Putamen (tissue), 1 donor: ENCODE measurements around the gene CXCL6.

Source experiments
- DNase-seq: peaks from one replicate; pipeline ENCODE4 v3.0.0-alpha.2; 2016; ENCODE audit warnings: low spot score

The CXCL6 gene

DNA sequence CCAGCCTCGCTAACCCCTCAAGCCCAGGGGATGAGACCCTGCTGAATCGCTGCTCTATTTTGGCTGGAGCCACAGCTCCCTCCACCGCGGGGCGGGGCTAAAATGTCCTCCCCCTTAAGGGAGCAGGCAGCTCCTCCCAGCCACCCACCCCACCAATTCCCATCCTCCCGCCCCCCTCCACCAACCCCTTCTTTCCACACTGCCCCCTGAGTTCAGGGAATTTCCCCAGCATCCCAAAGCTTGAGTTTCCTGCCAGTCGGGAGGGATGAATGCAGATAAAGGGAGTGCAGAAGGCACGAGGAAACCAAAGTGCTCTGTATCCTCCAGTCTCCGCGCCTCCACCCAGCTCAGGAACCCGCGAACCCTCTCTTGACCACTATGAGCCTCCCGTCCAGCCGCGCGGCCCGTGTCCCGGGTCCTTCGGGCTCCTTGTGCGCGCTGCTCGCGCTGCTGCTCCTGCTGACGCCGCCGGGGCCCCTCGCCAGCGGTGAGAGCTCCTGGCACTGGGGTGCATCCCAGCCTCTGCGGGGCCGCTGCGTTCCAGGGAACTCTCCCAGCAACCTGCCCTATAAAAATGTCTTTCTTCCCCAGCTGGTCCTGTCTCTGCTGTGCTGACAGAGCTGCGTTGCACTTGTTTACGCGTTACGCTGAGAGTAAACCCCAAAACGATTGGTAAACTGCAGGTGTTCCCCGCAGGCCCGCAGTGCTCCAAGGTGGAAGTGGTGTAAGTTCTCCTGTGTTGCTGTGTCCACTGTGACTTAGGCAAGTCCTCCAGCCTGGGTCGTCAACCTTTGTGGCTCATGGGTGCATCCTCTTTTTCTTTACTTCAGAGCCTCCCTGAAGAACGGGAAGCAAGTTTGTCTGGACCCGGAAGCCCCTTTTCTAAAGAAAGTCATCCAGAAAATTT is at the start of gene CXCL6:
Gene CXCL6 (plus strand): TSS at position 306 of the 907 bp plus-strand sequence. CDS start 73 bp downstream, at position 379.
- DNase-seq = no peak

DNA sequence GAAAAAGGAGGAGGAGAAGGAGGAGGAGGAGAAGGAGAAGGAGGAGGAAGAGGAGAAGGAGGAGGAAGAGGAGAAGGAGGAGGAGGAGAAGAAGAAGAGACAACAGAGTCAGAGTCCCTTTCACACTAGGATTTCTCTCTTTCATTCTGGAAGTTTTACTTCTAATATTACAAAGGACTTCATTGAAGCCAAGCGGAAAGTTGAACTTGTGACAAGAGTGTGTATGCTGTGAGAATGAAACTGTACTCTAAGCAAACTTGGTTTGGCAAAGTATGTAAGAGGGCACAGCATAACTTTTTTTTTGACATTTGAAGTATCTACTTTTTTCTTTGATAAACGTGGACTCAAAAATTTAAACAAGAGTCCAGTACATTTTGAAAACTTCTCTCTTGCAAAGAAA is 48.1 kb upstream of the CXCL6 start:
- DNase-seq = no peak

DNA sequence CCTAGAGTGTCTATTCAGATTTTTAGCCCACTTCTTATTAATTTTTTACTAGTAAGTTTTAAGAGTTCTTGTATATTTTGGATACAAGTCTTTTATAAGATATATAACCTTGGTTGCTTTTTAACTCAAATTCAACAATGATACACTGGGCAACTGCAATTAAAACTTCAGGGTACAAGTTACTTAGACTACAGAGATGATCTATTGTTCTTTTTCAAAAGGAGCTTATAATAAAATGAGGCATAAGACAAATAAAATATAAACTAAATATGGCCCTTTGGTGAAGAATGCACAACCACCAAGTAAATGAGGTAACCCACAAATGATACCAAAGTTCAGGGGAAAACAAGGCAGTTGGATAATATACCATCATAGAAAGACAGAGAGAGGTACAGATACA is 37.6 kb upstream of the CXCL6 start:
- no peak for DNase-seq

DNA sequence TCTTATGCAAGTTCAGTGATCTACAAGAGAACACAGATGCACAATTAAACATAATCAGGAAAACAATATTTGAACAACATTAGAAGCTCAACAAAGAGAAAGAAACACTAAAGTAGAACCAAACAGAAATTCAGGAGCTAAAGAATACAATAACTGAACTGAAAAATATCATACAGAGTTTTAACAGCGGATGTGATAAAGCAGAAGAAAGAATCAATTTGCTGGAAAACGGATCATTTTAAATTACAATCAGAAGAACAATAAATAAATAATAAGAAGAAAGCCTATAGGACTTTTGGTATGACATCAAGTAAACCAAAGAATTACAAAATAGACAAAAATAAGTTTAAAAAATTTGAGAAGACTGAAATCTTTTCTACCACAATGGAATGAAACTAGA is 36.3 kb upstream of the CXCL6 start:
- DNase-seq = no peak

DNA sequence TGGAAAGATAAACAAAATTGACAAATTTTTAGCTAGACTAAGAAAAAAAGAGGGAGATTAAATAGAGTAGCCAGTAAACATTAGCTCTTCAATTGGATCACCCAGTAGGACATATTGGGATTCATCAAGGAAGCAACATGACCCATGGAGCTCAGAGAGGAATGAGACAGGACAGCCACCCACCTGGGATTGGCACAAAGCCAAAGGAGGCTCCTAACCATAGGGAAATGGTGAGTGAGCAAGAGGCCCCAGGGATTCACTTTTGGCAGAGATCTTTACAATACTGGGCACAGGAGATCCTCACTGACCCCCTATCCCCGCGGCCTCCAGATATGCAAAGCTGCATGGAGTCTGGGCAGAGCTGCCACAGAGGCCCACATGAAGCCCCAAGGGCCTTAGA is 34.8 kb upstream of the CXCL6 start:
- no peak for DNase-seq

DNA sequence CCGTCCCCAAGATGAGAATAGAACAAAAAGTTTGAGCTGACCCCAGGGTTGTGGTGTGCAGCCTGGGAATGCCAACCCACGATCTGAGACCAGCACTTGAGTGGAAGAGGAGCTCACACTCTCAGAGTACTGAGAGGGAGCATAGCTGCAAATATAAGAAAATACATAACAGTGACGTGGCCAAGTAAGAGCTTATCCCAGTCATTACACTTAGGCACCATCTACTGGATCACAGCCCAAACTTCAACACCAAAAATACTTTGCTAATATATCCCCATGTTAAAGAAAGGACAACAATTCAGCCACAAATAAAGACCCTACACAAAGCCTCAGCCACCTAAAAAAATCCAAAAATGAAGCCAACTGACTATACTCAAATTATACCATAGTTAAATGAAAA is 33.3 kb upstream of the CXCL6 start:
- no peak for DNase-seq

DNA sequence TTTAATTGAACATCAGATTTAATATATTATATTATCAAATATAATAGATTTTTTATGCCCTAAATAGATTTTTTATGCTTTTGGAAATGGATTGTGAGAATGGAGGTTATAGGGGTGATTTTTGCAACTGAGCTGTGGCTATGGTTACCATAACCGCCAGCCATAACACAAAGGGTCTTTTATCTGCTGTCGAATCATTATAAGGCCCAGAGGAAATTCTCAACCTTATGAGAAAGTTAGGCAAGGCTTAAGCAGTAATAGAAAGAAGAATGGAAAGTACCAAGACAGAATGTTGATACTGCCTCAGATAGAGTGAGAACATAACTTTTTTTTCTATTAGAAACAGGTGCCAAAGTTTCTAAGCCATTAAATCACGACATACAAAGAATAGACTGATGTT is 26.3 kb upstream of the CXCL6 start:
- DNase-seq = no peak

DNA sequence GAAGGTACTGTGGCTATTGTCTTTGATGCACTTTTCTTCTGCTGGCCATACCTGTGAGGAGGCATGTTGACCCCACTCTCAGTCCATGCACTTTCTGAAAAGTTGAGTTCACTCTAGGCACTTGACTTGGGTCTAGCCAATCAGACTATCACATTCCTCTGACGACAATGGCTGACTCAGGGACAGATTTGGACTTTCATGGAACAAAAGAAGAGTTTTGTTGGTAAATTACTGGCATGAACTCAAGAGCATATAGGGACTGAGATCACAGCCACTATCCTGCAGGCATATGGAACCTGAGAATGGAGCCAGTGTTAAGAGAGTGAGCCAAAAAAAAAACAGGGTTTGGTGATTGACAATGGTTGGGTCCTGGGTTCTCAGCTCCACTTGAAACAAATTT is 24.6 kb upstream of the CXCL6 start:
- no peak for DNase-seq

DNA sequence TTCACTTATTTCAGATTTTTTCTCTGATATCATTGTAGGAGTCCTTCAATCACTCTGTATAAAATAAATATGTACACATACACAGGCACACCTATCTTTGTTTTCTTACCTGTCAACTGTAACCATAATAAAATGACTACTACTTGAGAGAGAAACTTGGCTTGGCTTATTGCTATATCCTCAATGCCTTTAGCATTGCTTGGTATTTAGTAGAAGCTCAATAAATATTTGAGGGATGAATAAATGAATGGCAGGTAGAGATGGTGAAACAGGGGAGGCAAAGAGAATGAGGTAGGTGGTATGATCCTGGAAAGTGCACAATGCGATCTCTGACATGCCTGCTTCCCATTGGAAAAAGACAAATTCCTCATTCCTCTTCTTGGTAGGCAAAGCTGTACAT is 21.8 kb upstream of the CXCL6 start:
- DNase-seq = no peak

DNA sequence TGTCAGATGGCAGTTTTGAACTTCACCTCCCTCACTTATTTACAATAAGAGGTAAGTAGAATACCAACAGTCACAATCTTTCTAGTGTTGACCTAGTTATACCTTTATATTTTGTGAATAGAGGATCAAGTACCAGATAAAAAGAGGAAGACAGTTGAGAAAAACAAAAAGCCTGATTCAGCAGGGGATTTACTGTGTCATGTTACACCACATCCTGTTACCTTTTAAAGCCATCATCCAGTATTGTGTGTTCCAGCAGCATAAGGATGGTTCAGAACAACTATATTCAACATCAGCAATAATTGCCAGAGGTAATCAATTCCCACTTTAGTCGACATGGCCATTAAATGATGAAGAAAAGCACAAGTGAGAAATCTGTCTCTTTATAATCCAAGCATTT is 21.3 kb upstream of the CXCL6 start:
- no peak for DNase-seq

DNA sequence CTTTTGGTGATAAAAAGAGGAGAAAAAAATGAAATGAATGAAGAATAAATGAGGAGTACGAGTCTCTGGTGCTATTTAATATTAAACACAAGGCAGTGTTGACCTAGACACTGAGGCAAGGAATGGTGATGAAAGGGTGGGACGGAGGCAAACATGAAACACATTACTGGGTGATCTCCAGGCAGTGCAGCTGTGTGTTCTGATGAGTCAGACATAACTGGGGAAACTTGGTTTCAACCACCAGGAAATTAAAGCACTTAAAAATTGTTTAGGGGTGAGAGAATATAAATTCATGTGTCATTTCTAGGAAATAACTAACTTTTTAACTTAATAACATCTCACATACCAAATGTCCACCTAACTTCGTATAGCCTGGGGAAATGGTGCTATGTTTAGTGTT is 19.7 kb upstream of the CXCL6 start:
- no peak for DNase-seq

DNA sequence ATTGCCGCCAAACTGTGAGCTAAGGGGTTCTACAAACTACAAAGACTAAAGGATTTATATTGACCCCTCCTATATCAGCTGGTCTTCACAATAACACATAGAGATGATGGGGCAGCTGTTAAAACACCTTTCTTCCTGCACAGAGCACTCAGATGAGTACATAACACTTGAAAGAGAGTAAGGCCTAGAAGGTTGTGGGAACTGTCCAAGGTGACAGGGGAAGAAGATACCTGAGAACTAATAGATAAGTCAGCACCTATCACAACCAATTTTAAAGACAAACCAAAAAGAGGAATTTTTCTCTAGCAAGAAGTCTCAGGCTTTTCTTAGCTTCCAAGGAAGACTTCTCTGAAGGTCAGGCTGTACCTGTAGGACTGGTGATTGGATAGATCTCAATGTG is 19.1 kb upstream of the CXCL6 start:
- DNase-seq = no peak

DNA sequence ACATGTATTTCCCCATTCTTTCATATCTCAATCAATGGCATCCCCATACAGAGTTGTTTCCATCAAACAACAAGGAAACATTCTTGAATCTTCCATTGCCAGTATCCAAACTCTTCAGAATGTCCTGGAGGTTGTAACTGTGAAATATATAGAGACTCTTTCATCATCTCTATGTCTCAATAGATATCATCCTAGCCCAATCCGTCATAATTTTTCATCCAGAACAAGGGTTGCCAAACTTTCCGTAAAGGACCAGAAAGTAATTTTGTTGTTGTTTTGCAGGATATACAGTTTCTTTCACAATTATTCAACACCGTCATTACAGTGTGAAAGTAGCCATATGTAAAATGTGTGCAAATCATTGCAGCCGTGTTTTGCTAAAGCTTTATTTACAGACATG is 15.2 kb upstream of the CXCL6 start:
- no peak for DNase-seq

DNA sequence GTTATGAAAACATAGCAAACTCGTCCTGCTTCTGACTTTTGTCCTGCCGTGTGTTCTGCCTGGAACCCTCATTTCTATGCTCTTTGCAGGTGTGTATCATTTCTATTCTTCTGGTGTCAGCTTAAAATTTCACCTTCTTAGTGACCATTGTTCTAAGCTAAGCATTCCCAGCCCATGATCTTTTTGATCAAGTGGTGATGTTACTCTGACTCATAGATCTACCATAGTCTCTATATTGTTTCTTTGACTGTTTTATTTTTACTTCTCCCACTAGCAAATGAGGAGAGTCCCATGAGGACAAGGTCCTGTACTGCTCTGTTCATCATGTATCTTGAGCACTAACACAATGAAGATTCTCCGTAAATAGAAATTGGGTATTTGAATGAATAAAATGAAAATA is 14.1 kb upstream of the CXCL6 start:
- DNase-seq = no peak

DNA sequence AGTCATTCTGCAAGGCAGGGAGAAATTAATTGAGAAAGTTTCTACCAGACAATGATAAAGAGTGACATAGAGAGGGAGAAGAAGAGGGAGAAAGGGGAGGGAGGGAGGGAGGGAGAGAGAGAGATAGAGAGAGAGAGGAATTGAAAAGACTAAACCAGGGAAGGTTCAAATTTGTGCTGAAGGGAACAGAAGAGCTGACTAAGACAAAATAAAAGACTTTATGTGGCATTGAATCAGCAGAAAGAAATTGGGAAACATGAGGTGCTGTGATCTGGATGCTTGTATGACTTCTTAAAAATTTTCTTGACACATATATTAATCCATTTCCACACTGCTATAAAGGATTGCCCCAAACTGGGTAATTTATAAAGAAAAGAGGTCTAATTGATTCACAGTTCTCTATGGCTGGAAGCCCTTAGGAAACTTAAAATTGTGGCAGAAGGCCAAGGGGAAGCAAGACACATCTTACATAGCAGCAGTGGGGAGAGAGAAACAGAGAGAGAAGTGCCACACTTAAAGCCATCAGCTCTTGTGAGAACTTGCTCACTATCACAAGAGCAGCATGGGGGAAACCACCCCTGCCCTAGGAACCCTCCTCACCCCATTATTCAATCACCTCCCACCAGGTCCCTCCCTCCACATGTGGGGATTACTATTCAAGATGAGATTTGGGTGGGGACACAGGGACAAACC is 13.5 kb upstream of the CXCL6 start:
- no peak for DNase-seq

DNA sequence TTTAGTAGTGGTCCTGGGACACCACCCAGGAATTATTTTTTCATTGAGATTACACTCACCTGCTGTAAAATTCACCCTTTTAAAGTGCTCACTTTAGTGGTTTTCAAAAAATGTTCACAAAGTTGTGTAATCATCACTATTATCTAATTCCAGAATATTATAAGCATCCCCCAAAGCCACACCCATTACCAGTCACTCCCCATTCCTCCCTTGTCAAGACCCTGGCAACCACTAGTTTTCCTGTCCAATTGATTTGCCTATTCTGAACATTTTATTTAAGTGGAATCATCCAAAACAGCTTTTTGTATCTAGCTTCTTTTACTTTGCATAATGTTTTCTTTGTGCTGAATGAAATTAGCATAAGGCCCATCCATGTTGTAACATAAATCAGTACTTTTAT is 12.7 kb upstream of the CXCL6 start:
- no peak for DNase-seq

DNA sequence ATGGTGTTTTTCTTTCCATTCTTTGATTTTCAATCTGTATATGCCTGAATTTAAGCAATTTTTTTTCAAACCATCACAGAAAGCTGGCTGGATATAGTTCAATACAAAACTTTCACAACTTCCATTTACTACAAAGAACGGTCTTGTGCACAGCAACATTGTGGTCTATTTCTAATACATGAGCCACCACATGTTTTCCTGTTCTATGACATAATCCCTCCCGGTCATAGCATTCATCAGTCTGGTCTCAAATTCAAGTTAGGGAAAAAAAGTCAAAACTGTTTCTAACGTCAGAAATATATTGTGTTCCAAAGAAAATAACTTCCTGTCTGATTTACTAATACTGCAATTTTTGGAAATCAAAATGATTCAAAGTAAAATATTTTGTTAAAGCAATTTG is 7.5 kb upstream of the CXCL6 start:
- DNase-seq = no peak

DNA sequence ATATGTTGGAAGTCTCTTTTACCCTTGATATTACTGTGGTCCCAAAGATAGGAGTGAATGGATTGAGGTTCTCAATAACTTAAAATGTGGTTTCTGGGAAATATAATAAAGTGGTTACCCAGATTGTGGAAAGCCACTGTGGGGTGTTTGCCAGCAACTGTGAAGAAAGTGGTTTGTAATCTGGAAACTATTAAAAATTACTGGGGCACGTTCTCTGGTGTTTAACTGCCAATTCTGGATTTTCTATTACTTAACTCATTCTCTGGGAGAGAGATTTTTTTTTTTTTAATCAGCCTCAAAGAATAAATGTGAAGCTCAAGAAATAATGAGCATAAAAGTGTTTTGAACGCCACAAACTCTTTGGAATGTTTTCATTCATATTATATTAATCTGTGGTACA is 4.9 kb upstream of the CXCL6 start:
- DNase-seq = no peak

DNA sequence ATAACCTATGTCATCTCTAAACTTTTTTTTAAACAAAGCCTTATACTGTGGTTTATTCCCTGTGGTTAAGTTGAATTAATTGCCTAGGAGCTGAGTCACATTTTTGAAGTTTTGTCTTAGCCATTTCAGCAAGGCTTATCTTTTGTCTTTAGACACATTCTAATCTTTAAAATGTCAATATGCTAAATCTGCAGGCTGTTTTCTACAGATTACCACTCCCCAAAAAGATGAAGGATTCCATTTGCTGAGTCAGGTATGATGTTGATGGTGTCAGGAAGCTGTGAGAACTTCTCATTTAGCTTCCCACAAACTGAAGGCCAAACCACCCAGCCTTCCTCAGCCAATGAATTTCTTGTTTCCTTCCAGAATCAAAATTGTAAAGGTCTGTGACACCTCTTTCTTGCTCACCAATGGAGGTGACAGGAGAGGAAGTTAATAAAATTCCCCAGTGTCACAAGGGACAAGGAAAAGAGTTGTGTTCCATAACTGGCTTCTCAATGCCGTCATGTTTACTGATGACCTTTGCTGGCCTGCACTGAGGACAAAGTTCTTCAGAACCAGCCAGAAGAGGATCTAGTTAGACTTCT is 3.7 kb upstream of the CXCL6 start:
- DNase-seq = no peak

DNA sequence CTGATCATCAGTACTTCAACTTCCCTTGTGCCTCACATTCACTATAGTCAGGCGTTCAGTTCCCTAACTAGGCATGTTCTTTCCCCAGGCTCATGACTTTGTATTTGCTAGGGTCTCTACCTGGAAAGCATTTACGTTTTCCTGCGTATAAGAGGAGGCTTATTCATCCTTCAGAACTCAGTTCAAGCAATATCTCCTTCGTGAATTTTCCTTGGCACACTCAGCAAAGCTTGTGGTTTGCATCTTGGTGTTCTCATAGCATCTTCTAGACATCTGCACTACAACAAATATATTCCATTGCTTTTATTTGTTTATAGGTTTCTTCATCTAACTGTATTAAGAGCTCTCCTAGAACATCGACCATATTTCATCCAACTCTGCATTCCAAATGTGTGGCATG is 2.6 kb downstream of the CXCL6 start:
- DNase-seq = no peak

DNA sequence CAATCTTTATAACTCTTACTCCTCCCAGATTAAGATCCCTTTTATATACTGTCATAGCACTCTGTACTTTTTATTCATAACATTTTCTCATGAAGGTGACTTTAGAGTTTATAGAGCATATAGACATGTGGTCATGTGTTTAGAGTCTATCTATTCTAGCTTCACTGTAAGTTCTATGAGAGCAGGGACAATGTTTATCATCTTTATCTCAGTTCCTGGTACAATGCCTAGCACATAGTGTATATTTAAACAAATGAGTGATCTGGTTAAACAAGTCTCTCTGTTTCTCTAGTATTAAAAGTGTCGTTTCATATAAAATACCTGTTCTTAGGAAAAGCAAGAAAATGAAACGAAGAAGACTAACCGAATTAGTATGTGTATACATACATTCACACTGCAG is 3.2 kb downstream of the CXCL6 start:
- DNase-seq = no peak

DNA sequence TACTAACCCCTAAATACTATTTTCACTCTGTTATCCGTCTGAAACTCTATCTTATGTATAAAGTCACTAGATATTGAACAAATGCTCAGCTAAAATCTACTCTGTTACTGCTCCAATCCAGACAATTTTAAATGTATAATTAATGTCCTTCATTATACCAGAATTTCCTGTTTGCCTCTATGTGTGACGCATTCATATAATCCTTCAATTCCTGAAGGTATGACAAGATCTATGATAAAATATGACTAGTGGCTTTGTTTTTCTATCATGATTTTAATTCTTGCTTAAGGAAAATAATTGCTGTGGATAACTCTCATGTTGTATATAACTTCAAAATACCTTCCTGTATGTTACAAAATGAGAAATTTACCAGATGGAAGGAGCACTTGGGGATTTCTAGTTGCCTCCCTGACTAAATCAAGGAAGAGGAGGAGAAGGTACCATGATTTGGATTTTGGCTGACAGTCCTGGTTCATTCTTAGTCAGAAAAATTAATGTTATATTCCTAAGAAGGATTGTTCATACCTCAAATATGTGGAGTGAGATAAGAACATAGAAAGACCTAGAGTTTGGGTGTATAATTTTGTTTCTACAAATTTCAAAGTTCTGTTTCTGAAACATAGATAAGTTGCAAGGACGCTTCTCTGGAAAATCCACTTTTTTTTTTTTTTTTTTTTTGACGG is 4.9 kb downstream of the CXCL6 start:
- DNase-seq = no peak

DNA sequence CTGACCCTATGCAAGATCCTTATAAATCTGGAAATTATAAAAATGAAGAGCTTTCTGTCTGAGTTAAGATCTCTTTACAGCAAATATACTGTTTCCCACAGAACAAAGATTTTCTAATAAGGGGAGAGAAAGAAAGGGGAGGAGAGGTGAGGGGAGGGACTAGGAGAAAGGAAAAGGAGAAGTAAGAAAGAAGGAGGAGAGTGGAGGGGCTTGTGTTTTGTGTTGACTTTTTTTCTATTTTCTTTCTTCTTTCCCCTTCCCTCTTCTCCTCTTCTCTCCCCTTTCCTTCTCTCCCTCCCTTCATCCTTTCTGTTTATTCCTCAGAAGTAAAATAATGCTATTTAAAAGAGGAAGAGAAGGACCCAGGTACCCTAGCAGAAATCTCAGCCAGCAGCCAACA is 6.2 kb downstream of the CXCL6 start:
- no peak for DNase-seq
